HG02840 (cell line): ENCODE data around the gene ARMC9.
"Not testable (repeated sequence)": the region's sequence is repeated elsewhere in the genome, so short reads cannot be mapped to it uniquely, and the experiment has no call there.

Experiments
- ATAC-seq: cut with Tn5 transposase; IDR thresholded peaks from one replicate; pipeline ENCODE4 v1.9.1; 2021; ENCODE audit warnings: mild to moderate bottlenecking, moderate library complexity, moderate number of reproducible peaks; ENCODE audit not compliant: unreplicated experiment, low FRiP score

The ARMC9 gene

GRCh38 chr2:231336236-231336635 lies 137.8 kb downstream of the ARMC9 start:
- no peak for ATAC-seq

GRCh38 chr2:231336700-231337099 lies 138.3 kb downstream of the ARMC9 start:
- ATAC-seq: no peak

- ATAC-seq: no peak
Measured at GRCh38 chr2:231337807-231338759, 139.7 kb downstream of the ARMC9 start.

GRCh38 chr2:231339316-231339715 lies 140.9 kb downstream of the ARMC9 start:
- ATAC-seq: no peak

- no peak for ATAC-seq
Measured at GRCh38 chr2:231341100-231341499, 142.7 kb downstream of the ARMC9 start.

GRCh38 chr2:231342061-231342711 lies 143.8 kb downstream of the ARMC9 start:
- ATAC-seq: no peak

GRCh38 chr2:231343006-231343710 lies 144.7 kb downstream of the ARMC9 start:
- ATAC-seq: no peak

GRCh38 chr2:231343988-231344387 lies 145.6 kb downstream of the ARMC9 start:
- no peak for ATAC-seq

GRCh38 chr2:231344851-231345250 lies 146.4 kb downstream of the ARMC9 start:
- no peak for ATAC-seq

GRCh38 chr2:231347081-231347480 lies 148.7 kb downstream of the ARMC9 start:
- no peak for ATAC-seq

GRCh38 chr2:231347638-231348037 lies 149.2 kb downstream of the ARMC9 start:
- ATAC-seq: no peak

- ATAC-seq: no peak
Measured at GRCh38 chr2:231348173-231348572, 149.7 kb downstream of the ARMC9 start.

- ATAC-seq: no peak
Measured at GRCh38 chr2:231348704-231349373, 150.4 kb downstream of the ARMC9 start.

GRCh38 chr2:231349374-231349735 lies 150.9 kb downstream of the ARMC9 start:
- ATAC-seq: not testable (repeated sequence)

GRCh38 chr2:231351648-231352047 lies 153.2 kb downstream of the ARMC9 start:
- ATAC-seq: no peak

GRCh38 chr2:231353469-231353868 lies 155.0 kb downstream of the ARMC9 start:
- ATAC-seq: no peak

GRCh38 chr2:231355508-231356465 lies 157.4 kb downstream of the ARMC9 start:
- ATAC-seq: no peak

GRCh38 chr2:231356466-231356844 lies 158.0 kb downstream of the ARMC9 start:
- no peak for ATAC-seq

- no peak for ATAC-seq
Measured at GRCh38 chr2:231357048-231357447, 158.6 kb downstream of the ARMC9 start.
